ENCODE data around the gene CARD16.

The CARD16 gene

DNA sequence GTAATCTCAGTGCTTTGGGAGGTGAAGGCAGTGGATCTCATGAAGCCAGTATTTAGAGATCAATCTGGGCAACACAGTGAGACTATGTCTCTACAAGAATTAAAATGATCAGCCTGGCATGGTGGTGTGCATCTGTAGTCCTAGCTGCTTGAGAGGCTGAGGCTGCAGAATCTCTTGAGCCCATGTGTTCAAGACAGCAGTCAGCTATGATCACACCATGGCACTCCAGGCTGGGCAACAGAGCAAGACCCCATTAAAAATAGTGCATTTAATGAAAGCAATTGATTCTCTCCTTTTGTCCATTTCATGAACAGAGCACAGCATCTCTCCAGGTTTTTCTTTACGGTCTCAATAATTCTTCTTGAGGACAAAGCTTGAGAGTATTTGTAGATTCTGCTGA lies 11.3 kb upstream of the CARD16 start:
- no peak for DNase-seq (ENCODE audit: low read depth in 1 of 2, low spot score in 1 of 2)
- TF ChIP-seq SPI1 (IDR thresholded peaks at IDR 0.05; ENCODE audit: borderline replicate concordance, low read depth) (no peak), POLR2AphosphoS5 (IDR thresholded peaks at IDR 0.05; ENCODE audit: low read depth) (no peak), GABPA (IDR thresholded peaks at IDR 0.05; ENCODE audit: low read depth) (no peak)
- TF ChIP-seq, protein P1, sequence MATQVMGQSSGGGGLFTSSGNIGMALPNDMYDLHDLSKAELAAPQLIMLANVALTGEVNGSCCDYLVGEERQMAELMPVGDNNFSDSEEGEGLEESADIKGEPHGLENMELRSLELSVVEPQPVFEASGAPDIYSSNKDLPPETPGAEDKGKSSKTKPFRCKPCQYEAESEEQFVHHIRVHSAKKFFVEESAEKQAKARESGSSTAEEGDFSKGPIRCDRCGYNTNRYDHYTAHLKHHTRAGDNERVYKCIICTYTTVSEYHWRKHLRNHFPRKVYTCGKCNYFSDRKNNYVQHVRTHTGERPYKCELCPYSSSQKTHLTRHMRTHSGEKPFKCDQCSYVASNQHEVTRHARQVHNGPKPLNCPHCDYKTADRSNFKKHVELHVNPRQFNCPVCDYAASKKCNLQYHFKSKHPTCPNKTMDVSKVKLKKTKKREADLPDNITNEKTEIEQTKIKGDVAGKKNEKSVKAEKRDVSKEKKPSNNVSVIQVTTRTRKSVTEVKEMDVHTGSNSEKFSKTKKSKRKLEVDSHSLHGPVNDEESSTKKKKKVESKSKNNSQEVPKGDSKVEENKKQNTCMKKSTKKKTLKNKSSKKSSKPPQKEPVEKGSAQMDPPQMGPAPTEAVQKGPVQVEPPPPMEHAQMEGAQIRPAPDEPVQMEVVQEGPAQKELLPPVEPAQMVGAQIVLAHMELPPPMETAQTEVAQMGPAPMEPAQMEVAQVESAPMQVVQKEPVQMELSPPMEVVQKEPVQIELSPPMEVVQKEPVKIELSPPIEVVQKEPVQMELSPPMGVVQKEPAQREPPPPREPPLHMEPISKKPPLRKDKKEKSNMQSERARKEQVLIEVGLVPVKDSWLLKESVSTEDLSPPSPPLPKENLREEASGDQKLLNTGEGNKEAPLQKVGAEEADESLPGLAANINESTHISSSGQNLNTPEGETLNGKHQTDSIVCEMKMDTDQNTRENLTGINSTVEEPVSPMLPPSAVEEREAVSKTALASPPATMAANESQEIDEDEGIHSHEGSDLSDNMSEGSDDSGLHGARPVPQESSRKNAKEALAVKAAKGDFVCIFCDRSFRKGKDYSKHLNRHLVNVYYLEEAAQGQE (IDR thresholded peaks at IDR 0.05; ENCODE audit: insufficient replicate concordance, low read depth), result no peak
- TF ChIP-seq, protein P2, sequence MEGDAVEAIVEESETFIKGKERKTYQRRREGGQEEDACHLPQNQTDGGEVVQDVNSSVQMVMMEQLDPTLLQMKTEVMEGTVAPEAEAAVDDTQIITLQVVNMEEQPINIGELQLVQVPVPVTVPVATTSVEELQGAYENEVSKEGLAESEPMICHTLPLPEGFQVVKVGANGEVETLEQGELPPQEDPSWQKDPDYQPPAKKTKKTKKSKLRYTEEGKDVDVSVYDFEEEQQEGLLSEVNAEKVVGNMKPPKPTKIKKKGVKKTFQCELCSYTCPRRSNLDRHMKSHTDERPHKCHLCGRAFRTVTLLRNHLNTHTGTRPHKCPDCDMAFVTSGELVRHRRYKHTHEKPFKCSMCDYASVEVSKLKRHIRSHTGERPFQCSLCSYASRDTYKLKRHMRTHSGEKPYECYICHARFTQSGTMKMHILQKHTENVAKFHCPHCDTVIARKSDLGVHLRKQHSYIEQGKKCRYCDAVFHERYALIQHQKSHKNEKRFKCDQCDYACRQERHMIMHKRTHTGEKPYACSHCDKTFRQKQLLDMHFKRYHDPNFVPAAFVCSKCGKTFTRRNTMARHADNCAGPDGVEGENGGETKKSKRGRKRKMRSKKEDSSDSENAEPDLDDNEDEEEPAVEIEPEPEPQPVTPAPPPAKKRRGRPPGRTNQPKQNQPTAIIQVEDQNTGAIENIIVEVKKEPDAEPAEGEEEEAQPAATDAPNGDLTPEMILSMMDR (IDR thresholded peaks at IDR 0.05; ENCODE audit: insufficient read depth, low read length), result no peak
- Histone ChIP-seq H3K4me3 (replicated peaks; ENCODE audit: insufficient read depth, low read length) (no peak overlapping the region), H3K27me3 (ENCODE audit: insufficient read depth, poor library complexity, severe bottlenecking) (no peaks in the 10 kb centered on the region), H3K27ac (replicated peaks) (no peak overlapping the region)

DNA sequence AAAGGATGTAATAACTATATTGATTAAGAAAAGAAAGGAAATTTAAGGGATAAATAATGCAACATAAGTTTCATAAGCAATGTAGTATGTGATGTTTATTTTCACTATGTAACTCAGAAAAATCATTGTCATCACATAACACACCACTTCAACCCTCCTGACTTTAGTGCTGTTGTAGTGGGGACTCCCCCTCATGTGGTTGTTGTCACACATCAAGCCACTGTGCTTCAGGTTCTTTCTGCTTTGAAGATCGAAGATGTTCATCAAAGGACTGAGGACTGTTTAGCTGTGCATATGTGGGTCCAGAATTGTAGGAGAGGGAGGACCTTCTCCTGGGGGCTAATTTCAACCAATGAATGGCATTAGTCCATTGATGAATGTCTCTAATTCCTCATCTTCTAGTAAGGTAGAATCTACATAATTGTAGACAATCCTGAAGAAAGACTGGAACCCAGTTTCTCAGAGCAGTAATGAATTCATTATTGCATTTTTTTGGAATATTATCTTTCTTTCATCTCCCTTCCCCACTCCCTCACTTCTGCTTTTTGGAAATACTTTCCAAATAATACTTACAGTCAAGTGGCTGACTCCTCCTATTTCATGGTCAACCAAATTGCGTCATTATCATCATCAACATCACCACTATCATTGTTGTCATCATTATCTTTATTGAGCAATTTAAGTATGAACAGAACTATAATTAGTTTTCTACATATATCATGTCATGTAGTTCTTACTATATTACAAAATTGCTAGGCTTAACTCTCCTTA lies 9.8 kb upstream of the CARD16 start:
- TF ChIP-seq SPI1 (IDR thresholded peaks at IDR 0.05; ENCODE audit: borderline replicate concordance, low read depth) (peak; percentile 83), GABPA (IDR thresholded peaks at IDR 0.05; ENCODE audit: low read depth) (no peak)
- Histone ChIP-seq H3K27me3 (ENCODE audit: insufficient read depth, poor library complexity, severe bottlenecking) (no peaks in the 10 kb centered on the region), H3K27ac (replicated peaks) (no peak overlapping the region)

DNA sequence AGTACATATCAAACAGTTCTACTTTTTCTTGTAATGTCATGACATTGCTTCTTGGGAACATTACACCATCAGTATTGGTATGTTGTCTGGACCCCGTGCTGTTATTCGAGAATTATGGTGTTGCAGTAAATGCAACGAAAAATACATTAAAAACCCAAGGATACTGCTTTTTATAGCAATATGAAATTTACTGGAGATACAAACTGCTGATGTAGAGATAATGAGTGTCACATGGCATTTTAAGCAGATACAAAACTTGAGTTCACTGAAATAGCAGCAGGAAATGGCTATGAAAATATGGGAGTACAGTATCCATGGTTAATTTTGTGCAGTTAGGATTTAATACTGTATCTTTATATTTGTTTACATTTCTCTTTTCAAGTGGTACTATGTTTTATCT lies 7.4 kb upstream of the CARD16 start:
- Histone ChIP-seq H3K27me3 (ENCODE audit: insufficient read depth, poor library complexity, severe bottlenecking) (no peaks in the 10 kb centered on the region), H3K4me3 (replicated peaks; ENCODE audit: insufficient read depth, low read length) (no peak overlapping the region), H3K27ac (replicated peaks) (no peak overlapping the region)
- TF ChIP-seq, protein P2 (IDR thresholded peaks at IDR 0.05; ENCODE audit: insufficient read depth, low read length), result no peak
- TF ChIP-seq GABPA (IDR thresholded peaks at IDR 0.05; ENCODE audit: low read depth), result no peak
- no peak for TF ChIP-seq POLR2AphosphoS5 (IDR thresholded peaks at IDR 0.05; ENCODE audit: low read depth)
- TF ChIP-seq, protein P1 (IDR thresholded peaks at IDR 0.05; ENCODE audit: insufficient replicate concordance, low read depth), result no peak
- TF ChIP-seq SPI1 (IDR thresholded peaks at IDR 0.05; ENCODE audit: borderline replicate concordance, low read depth), result no peak
- DNase-seq (ENCODE audit: low read depth in 1 of 2, low spot score in 1 of 2), result no peak

More for the DNA sequence above, 9.8 kb upstream of the CARD16 start:
- no peak overlapping the region for H3K4me3 ChIP-seq (replicated peaks; ENCODE audit: insufficient read depth, low read length)
- DNase-seq (ENCODE audit: low read depth in 1 of 2, low spot score in 1 of 2), result peak in 1 of 2 experiments; percentile 42

DNA sequence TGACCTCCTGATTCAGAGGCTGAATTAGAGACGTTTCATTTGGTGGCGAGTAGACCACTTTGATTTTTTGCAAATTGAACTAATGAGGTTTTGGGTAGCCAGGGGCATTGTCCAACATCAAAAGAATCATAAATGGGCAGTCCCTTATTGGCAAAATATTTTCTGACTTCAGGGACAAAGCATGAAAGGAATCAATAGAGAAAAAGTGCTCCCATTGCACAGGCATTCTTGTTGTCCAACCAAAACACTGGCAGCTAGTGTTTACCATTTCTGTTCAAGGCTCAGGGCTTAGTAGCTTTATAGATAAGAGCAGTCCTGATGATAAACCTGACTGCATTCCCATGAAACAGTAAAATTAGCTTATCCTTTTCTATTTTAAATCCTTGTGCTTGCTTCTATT lies 6.4 kb upstream of the CARD16 start:
- Histone ChIP-seq H3K4me3 (replicated peaks; ENCODE audit: insufficient read depth, low read length) (no peak overlapping the region), H3K27me3 (ENCODE audit: insufficient read depth, poor library complexity, severe bottlenecking) (no peaks in the 10 kb centered on the region), H3K27ac (replicated peaks) (no peak overlapping the region)
- no peak for DNase-seq (ENCODE audit: low read depth in 1 of 2, low spot score in 1 of 2)
- TF ChIP-seq, protein P1 (IDR thresholded peaks at IDR 0.05; ENCODE audit: insufficient replicate concordance, low read depth), result no peak
- TF ChIP-seq, protein P2 (IDR thresholded peaks at IDR 0.05; ENCODE audit: insufficient read depth, low read length), result no peak
- no peak for TF ChIP-seq GABPA (IDR thresholded peaks at IDR 0.05; ENCODE audit: low read depth)
- TF ChIP-seq POLR2AphosphoS5 (IDR thresholded peaks at IDR 0.05; ENCODE audit: low read depth), result no peak

All from HL-60 (cell line).